Panc1 (cell line): Measurements from ENCODE around the gene AKAP10. TPM values are rescaled to one million over a fixed set of nuclear protein-coding genes. Genes with fewer than 3 reads are reported as not detected.

Source experiments
- ATAC-seq: fragments of 200-7000 bp; cut with Tn5 transposase; 2 replicates; pipeline ENCODE4 v1.9.1; 2020; ENCODE audit warnings: mild to moderate bottlenecking, moderate library complexity
- BruUV-seq: library from RNA; stranded (reverse); fragments of 400-500 nt; replicated peaks from 2 replicates; lab custom pipeline; 2021; lab: Mats Ljungman, UMichigan
- CTCF ChIA-PET: fragments of 300-600 bp; sonication (Branson Sonifier 250); formaldehyde crosslinking; loops from one replicate; lab custom pipeline; 2022; ENCODE audit warnings: antibody characterized with exemption; lab: Charles Lee
- POLR2A ChIA-PET: fragments of 300-600 bp; sonication (Branson Sonifier 250); formaldehyde crosslinking; loops from one replicate; lab custom pipeline; 2022; ENCODE audit warnings: antibody characterized with exemption; lab: Charles Lee
- DNase-seq: peaks from one replicate; pipeline ENCODE4 v3.0.0-alpha.2; 2010; ENCODE audit warnings: low read depth, low spot score
- H3K27ac ChIP-seq: 2 replicates; pipeline ENCODE4 v1.5.1; 2011; ENCODE audit warnings: mild to moderate bottlenecking, low read length, inconsistent platforms
- H3K27me3 ChIP-seq: fragments of 200-500 bp; sonication (Bioruptor generic); 2 replicates; pipeline ENCODE4 v1.6.0; 2014; ENCODE audit warnings: low read length, inconsistent platforms; ENCODE audit not compliant: control insufficient read depth, insufficient read depth
- H3K36me3 ChIP-seq: fragments of 200-500 bp; sonication (Bioruptor generic); 2 replicates; pipeline ENCODE4 v1.5.1; 2014; ENCODE audit warnings: inconsistent platforms, mild to moderate bottlenecking, low read length, moderate library complexity; ENCODE audit not compliant: control insufficient read depth, insufficient read depth
- H3K4me1 ChIP-seq: 2 replicates; pipeline ENCODE4 v1.5.1; 2011; ENCODE audit warnings: inconsistent platforms, mild to moderate bottlenecking, low read length, moderate library complexity; ENCODE audit not compliant: control insufficient read depth, insufficient read depth
- H3K4me3 ChIP-seq, 2 experiments: 2 replicates each; pipeline ENCODE4 v1.5.1; 2011 to 2012; ENCODE audit warnings: low read depth in 2 of 2, low read length in 2 of 2, mild to moderate bottlenecking in 2 of 2, inconsistent platforms in 1 of 2, moderate library complexity in 1 of 2
- H3K9me3 ChIP-seq: fragments of 200-500 bp; sonication (Bioruptor generic); 2 replicates; pipeline ENCODE4 v1.5.1; 2014; ENCODE audit warnings: low read depth, mild to moderate bottlenecking, inconsistent platforms, low read length, moderate library complexity; ENCODE audit not compliant: control insufficient read depth, insufficient read depth
- POLR2AphosphoS5 ChIP-seq: IDR thresholded peaks from 2 replicates; pipeline ENCODE4 v1.6.1; 2012; ENCODE audit warnings: mild to moderate bottlenecking, low read depth, low read length, moderate library complexity
- SIN3A ChIP-seq: IDR thresholded peaks from 2 replicates; pipeline ENCODE4 v1.6.1; 2012; ENCODE audit warnings: low read depth, mild to moderate bottlenecking, low read length, moderate library complexity, borderline replicate concordance; ENCODE audit not compliant: insufficient read depth
- TCF7L2 ChIP-seq: IDR thresholded peaks from 2 replicates; pipeline ENCODE4 v1.6.1; 2011; ENCODE audit warnings: mild to moderate bottlenecking, low read depth, low read length, inconsistent platforms
- in situ Hi-C: cut with HindIII; loops from 2 replicates; pipeline ENCODE4 v1.10.0; 2016; ENCODE audit warnings: low sequenced_read_pairs, low pct_unique_long_range_greater_than_20kb
- intact Hi-C: fragments of 100-400 bp; cut with micrococcal nuclease; formaldehyde crosslinking; loops from one replicate; pipeline ENCODE4 v1.10.0; 2022; ENCODE audit not compliant: unreplicated experiment
- total RNA-seq: library from RNA; stranded (reverse); gene quantifications from one replicate; pipeline ENCODE4 v1.2.1, GENCODE V29; 2021; ENCODE audit not compliant: unreplicated experiment
- TF ChIP-seq, protein P1 (sequence below), 2 experiments: IDR thresholded peaks; 2 replicates each; pipeline ENCODE4 v1.6.1; 2011 to 2012; ENCODE audit warnings: low read depth in 2 of 2, control low read depth in 1 of 2, low read length in 1 of 2, mild to moderate bottlenecking in 1 of 2, moderate library complexity in 1 of 2; ENCODE audit not compliant: insufficient read depth in 1 of 2
- TF ChIP-seq, protein P2 (sequence below): fragments of 450-650 bp; IDR thresholded peaks from 2 replicates; pipeline ENCODE4 v1.5.1; 2017; ENCODE audit warnings: mild to moderate bottlenecking

The AKAP10 gene
- total RNA-seq, 1 experiment from 2014 or later = 24.6 TPM

DNA sequence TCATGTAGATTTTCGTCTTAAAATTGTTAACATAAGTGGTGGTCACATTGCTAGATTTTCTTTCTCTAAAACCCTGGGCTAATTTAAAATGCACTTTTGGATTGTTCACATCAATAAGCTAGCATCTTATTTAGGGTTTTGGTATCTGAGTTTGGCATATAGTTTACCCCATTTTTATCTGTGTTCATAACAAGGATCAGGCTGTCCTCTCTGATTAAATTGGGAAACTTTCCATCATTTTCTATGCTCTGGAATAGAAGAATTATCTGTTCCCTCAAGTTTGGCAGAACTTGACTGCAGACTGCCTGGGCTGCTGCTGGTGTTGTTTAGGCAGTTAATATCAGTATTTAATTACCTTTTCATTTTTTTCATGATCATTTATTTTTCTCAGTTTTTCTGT is 33.3 kb upstream of the AKAP10 start:
- Histone ChIP-seq H3K4me3 (peak overlapping the region; percentile 70 to 87), H3K27me3 (no peaks in the 10 kb centered on the region), H3K4me1 (no peaks in the 10 kb centered on the region; the same call in 1 of the 2 replicates), H3K36me3 (no peaks in the 10 kb centered on the region), H3K27ac (peak overlapping the region; percentile 96), H3K9me3 (0 out of 2 replicates have a peak, but pooled peaks cover 7% of the 10 kb centered on the region)
- intact Hi-C loops = loop anchor here (5.0 kb wide), 1 partner anchor 81 kb away; no protein-coding TSS in a partner anchor
- BruUV-seq = no TSS peak
- TF ChIP-seq, protein P1, sequence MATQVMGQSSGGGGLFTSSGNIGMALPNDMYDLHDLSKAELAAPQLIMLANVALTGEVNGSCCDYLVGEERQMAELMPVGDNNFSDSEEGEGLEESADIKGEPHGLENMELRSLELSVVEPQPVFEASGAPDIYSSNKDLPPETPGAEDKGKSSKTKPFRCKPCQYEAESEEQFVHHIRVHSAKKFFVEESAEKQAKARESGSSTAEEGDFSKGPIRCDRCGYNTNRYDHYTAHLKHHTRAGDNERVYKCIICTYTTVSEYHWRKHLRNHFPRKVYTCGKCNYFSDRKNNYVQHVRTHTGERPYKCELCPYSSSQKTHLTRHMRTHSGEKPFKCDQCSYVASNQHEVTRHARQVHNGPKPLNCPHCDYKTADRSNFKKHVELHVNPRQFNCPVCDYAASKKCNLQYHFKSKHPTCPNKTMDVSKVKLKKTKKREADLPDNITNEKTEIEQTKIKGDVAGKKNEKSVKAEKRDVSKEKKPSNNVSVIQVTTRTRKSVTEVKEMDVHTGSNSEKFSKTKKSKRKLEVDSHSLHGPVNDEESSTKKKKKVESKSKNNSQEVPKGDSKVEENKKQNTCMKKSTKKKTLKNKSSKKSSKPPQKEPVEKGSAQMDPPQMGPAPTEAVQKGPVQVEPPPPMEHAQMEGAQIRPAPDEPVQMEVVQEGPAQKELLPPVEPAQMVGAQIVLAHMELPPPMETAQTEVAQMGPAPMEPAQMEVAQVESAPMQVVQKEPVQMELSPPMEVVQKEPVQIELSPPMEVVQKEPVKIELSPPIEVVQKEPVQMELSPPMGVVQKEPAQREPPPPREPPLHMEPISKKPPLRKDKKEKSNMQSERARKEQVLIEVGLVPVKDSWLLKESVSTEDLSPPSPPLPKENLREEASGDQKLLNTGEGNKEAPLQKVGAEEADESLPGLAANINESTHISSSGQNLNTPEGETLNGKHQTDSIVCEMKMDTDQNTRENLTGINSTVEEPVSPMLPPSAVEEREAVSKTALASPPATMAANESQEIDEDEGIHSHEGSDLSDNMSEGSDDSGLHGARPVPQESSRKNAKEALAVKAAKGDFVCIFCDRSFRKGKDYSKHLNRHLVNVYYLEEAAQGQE (IDR thresholded peaks at IDR 0.05; ENCODE audit: insufficient read depth in 1 of 2, low read depth in 2 of 2, low read length in 1 of 2) = no peak
- ChIA-PET POLR2A (no interaction called here), CTCF (interaction anchor here (0.5 kb wide), 1 partner anchor 310 kb away, joined by 3 read pairs; no protein-coding TSS in a partner anchor)
- ATAC-seq (no peak), DNase-seq (no peak)
- in situ Hi-C loops = no loop called here

- BruUV-seq = TSS peak; percentile 67
- Histone ChIP-seq H3K36me3 (no peaks in the 10 kb centered on the region), H3K9me3 (0 out of 2 replicates have a peak, but pooled peaks cover 7% of the 10 kb centered on the region), H3K4me1 (no peaks in the 10 kb centered on the region; the same call in 1 of the 2 replicates), H3K27ac (peak overlapping the region; percentile 96), H3K27me3 (no peaks in the 10 kb centered on the region), H3K4me3 (peak overlapping the region; percentile 70 to 87)
- POLR2A ChIA-PET = interaction anchor here (0.6 to 0.7 kb wide), 3 partner anchors 80 to 145 kb away, joined by 11 to 13 read pairs (median 11); no protein-coding TSS in a partner anchor
- in situ Hi-C loops (no loop called here), intact Hi-C loops (loop anchor here (5.0 kb wide), 1 partner anchor 82 kb away; no protein-coding TSS in a partner anchor)
- ATAC-seq (peak; percentile 51), DNase-seq (peak; percentile 76)
- CTCF ChIA-PET = interaction anchor here (0.6 kb wide), 3 partner anchors 10 to 69 kb away, joined by 3 to 6 read pairs (median 4); no protein-coding TSS in a partner anchor
- TF ChIP-seq TCF7L2 (no peak), POLR2AphosphoS5 (0 out of 2 replicates have a peak, but pooled peaks have one; percentile 17), SIN3A (0 out of 2 replicates have a peak, but pooled peaks have one; percentile 26)
- TF ChIP-seq, protein P2, sequence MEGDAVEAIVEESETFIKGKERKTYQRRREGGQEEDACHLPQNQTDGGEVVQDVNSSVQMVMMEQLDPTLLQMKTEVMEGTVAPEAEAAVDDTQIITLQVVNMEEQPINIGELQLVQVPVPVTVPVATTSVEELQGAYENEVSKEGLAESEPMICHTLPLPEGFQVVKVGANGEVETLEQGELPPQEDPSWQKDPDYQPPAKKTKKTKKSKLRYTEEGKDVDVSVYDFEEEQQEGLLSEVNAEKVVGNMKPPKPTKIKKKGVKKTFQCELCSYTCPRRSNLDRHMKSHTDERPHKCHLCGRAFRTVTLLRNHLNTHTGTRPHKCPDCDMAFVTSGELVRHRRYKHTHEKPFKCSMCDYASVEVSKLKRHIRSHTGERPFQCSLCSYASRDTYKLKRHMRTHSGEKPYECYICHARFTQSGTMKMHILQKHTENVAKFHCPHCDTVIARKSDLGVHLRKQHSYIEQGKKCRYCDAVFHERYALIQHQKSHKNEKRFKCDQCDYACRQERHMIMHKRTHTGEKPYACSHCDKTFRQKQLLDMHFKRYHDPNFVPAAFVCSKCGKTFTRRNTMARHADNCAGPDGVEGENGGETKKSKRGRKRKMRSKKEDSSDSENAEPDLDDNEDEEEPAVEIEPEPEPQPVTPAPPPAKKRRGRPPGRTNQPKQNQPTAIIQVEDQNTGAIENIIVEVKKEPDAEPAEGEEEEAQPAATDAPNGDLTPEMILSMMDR = peak; percentile 50
- TF ChIP-seq, protein P1 (IDR thresholded peaks at IDR 0.05; ENCODE audit: insufficient read depth in 1 of 2, low read depth in 2 of 2, low read length in 1 of 2) = no peak
Measured at GRCh38 chr17:20010099-20010863, 32.7 kb upstream of the AKAP10 start.
